K562 (cell line): ENCODE results near the gene DHDH. TPM values are rescaled to one million over a fixed set of nuclear protein-coding genes. Genes with fewer than 3 reads are reported as not detected.

Source experiments
- CSDE1 ChIP-seq, 2 experiments: fragments of 450-650 bp; IDR thresholded peaks; 2 replicates each; pipeline ENCODE4 v1.6.1; 2016; ENCODE audit warnings: mild to moderate bottlenecking in 1 of 2
- DDX20 ChIP-seq: fragments of 450-650 bp; IDR thresholded peaks from 2 replicates; pipeline ENCODE4 v1.6.1; 2016; ENCODE audit warnings: missing genetic modification characterization, low read depth, mild to moderate bottlenecking, missing compliant biosample characterization, moderate library complexity
- DMBX1 ChIP-seq: fragments of 250-450 bp; sonication (Bioruptor Pico); IDR thresholded peaks from 2 replicates; pipeline ENCODE4 v1.8.0; 2022; ENCODE audit warnings: inconsistent platforms, mild to moderate bottlenecking, moderate library complexity, borderline replicate concordance
- EP300 ChIP-seq: IDR thresholded peaks from 2 replicates; pipeline ENCODE4 v1.6.1; 2012; ENCODE audit warnings: low read length, improper control_type of control experiment
- FOSL1 ChIP-seq: fragments of 200-800 bp; sonication (Bioruptor generic); conservative IDR thresholded peaks from 2 replicates; pipeline ENCODE4 v1.6.1; 2016; ENCODE audit warnings: missing genetic modification characterization, missing compliant biosample characterization
- GABPA ChIP-seq: fragments of 200-800 bp; sonication (Bioruptor generic); conservative IDR thresholded peaks from 2 replicates; pipeline ENCODE4 v1.6.1; 2016; ENCODE audit warnings: low read depth, missing genetic modification characterization, missing compliant biosample characterization
- JUNB ChIP-seq: fragments of 450-650 bp; formaldehyde crosslinking; conservative IDR thresholded peaks from 2 replicates; pipeline ENCODE4 v1.4.0; 2020; ENCODE audit warnings: mild to moderate bottlenecking
- KDM2B ChIP-seq: fragments of 250-450 bp; sonication (Bioruptor Pico); IDR thresholded peaks from 2 replicates; pipeline ENCODE4 v1.8.0; 2021; ENCODE audit warnings: mild to moderate bottlenecking, moderate library complexity
- LEF1 ChIP-seq: fragments of 450-650 bp; IDR thresholded peaks from 2 replicates; pipeline ENCODE4 v1.6.1; 2016; ENCODE audit warnings: mild to moderate bottlenecking
- NFXL1 ChIP-seq: fragments of 450-650 bp; formaldehyde crosslinking; IDR thresholded peaks from 2 replicates; pipeline ENCODE4 v1.4.0; 2021; ENCODE audit warnings: mild to moderate bottlenecking
- PHF21A ChIP-seq: fragments of 450-650 bp; IDR thresholded peaks from 2 replicates; pipeline ENCODE4 v1.6.1; 2017; ENCODE audit warnings: low read depth, borderline replicate concordance
- PHF8 ChIP-seq: fragments of 200-600 bp; sonication (generic); IDR thresholded peaks from 2 replicates; pipeline ENCODE4 v1.6.1; 2012; ENCODE audit warnings: mixed run types, mild to moderate bottlenecking, inconsistent platforms, low read length, moderate library complexity, borderline replicate concordance
- RAD51 ChIP-seq: fragments of 450-650 bp; IDR thresholded peaks from 2 replicates; pipeline ENCODE4 v1.7.1; 2016; ENCODE audit warnings: low read depth, mild to moderate bottlenecking, borderline replicate concordance
- STAT5A ChIP-seq: IDR thresholded peaks from 2 replicates; pipeline ENCODE4 v1.6.1; 2012; ENCODE audit warnings: low read length, inconsistent platforms, borderline replicate concordance
- TRIM28 ChIP-seq: fragments of 450-650 bp; IDR thresholded peaks from 2 replicates; pipeline ENCODE4 v1.6.1; 2017
- ZC3H8 ChIP-seq: fragments of 450-650 bp; IDR thresholded peaks from 2 replicates; pipeline ENCODE4 v1.6.1; 2017
- ZNF699 ChIP-seq: fragments of 250-450 bp; sonication (Bioruptor Pico); IDR thresholded peaks from 2 replicates; pipeline ENCODE4 v1.8.0; 2021; ENCODE audit warnings: mild to moderate bottlenecking, moderate library complexity; ENCODE audit not compliant: insufficient replicate concordance
- polyA plus RNA-seq, 8 experiments: library from polyadenylated mRNA; depleted of rRNA in 4 of 8; stranded (reverse) in 5 of 8; unstranded in 3 of 8; fragments of >200 nt; fragmentation: Nextera tagmentation in 2 of 8; fragmentation: Illumina TruSeq in 1 of 8; extraction: Ambion mirVana in 2 of 8; extraction: Trizol in 1 of 8; gene quantifications; 2 replicates each; pipeline versions ENCODE4 v1.2.1 to v1.2.3, GENCODE V29; 2011 to 2014; ENCODE audit warnings: inconsistent platforms in 1 of 8, missing spikeins in 1 of 8
- total RNA-seq, 7 experiments: library from RNA; depleted of rRNA in 6 of 7; stranded (reverse); fragments of >200 nt in 6 of 7; fragmentation: Illumina TruSeq in 2 of 7; extraction: Trizol in 2 of 7; gene quantifications; 2 replicates each; pipeline versions ENCODE4 v1.2.1 to v1.2.3, GENCODE V29; 2011 to 2021; ENCODE audit warnings: low replicate concordance in 1 of 7
- TF ChIP-seq, protein P1 (sequence below): fragments of 200-400 bp; formaldehyde crosslinking; IDR thresholded peaks from 2 replicates; pipeline ENCODE4 v1.6.1; 2017; ENCODE audit warnings: mild to moderate bottlenecking, low read depth, low read length, moderate library complexity
- TF ChIP-seq, protein P2 (sequence below): fragments of 450-650 bp; formaldehyde crosslinking; IDR thresholded peaks from 2 replicates; pipeline ENCODE4 v1.4.0; 2022; ENCODE audit warnings: missing genetic modification characterization
- TF ChIP-seq, protein P3 (sequence below): fragments of 450-650 bp; conservative IDR thresholded peaks from 2 replicates; pipeline ENCODE4 v1.6.1; 2016; ENCODE audit warnings: missing genetic modification characterization, low read depth, mild to moderate bottlenecking, missing compliant biosample characterization, moderate library complexity
- TF ChIP-seq, protein P4 (sequence below): sonication (generic); formaldehyde crosslinking; IDR thresholded peaks from 2 replicates; pipeline ENCODE4 v1.8.0; 2023; ENCODE audit warnings: mild to moderate bottlenecking, missing genetic modification reagents

DHDH gene
- total and polyA plus RNA-seq, 9 of the 15 experiments (the other 6 are each of a cell fraction or from before 2014, with no cell fraction given): 0.37 to 1.9 (median 0.87) TPM

DNA sequence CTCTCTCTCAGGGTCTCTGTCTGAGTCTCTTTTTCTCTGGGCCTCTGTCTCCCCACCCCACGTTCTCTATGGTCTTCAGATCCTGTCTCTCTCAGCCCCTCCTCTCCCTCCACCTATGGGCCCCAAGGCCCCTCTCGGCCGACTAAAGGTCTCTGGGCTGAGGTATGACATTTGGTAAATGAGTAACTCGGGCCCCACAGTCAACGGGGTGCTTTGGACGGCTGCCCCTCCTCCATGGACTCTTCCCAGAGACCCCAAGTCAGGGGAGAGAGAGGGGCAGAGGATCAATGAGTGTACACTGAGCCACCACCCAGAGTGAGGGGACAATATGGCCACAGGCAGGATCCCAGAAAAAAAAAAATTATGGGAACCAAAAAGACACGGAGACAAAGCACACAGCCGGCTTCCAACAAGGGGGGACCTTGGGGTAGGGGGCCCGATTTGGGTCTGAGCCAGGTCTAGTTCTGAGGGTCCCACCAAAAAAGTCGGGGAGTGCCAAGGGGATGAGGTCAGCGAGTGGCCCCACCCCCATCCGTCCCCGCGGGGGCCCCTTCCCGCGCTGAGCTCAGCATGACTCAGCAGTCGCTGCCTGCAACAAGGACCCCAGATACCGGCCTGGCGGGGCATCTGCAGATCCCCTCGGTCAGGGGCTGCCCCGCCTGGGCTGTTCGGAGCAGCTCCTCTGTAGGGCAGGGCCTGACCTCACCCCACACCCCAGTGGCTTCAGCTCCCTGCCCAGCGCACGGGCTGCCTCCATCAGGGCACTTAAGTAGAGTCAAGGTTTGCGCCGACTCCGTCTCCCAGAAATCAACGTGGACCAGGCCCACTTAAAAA, 30.1 kb downstream of the DHDH start (continued):
- TF ChIP-seq PHF8: peak; percentile 44; the same call in 1 of the 2 replicates
- no peak for TF ChIP-seq ZNF699
- TF ChIP-seq EP300: peak; percentile 85
- TF ChIP-seq PHF21A: peak; percentile 10; the same call in 1 of the 2 replicates
- peak; percentile 71 for TF ChIP-seq LEF1
- no peak for TF ChIP-seq ZC3H8
- TF ChIP-seq STAT5A: no peak
- peak; percentile 56; the same call in 1 of the 2 replicates for TF ChIP-seq TRIM28
- no peak; the same call in 1 of the 2 replicates for TF ChIP-seq RAD51
- TF ChIP-seq DDX20 (tag): peak; percentile 77; the same call in 1 of the 2 replicates
- peak; percentile 63 for TF ChIP-seq JUNB (CRISPR knock-in tag)
- TF ChIP-seq, protein P1, sequence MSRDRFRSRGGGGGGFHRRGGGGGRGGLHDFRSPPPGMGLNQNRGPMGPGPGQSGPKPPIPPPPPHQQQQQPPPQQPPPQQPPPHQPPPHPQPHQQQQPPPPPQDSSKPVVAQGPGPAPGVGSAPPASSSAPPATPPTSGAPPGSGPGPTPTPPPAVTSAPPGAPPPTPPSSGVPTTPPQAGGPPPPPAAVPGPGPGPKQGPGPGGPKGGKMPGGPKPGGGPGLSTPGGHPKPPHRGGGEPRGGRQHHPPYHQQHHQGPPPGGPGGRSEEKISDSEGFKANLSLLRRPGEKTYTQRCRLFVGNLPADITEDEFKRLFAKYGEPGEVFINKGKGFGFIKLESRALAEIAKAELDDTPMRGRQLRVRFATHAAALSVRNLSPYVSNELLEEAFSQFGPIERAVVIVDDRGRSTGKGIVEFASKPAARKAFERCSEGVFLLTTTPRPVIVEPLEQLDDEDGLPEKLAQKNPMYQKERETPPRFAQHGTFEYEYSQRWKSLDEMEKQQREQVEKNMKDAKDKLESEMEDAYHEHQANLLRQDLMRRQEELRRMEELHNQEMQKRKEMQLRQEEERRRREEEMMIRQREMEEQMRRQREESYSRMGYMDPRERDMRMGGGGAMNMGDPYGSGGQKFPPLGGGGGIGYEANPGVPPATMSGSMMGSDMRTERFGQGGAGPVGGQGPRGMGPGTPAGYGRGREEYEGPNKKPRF: no peak
- peak; percentile 23 for TF ChIP-seq GABPA (tag)
- TF ChIP-seq, protein P2, sequence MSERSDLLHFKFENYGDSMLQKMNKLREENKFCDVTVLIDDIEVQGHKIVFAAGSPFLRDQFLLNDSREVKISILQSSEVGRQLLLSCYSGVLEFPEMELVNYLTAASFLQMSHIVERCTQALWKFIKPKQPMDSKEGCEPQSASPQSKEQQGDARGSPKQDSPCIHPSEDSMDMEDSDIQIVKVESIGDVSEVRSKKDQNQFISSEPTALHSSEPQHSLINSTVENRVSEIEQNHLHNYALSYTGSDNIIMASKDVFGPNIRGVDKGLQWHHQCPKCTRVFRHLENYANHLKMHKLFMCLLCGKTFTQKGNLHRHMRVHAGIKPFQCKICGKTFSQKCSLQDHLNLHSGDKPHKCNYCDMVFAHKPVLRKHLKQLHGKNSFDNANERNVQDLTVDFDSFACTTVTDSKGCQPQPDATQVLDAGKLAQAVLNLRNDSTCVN (CRISPR knock-in tag): no peak
- TF ChIP-seq FOSL1 (tag): peak; percentile 97
- TF ChIP-seq DMBX1 (CRISPR knock-in tag): peak; percentile 89
- TF ChIP-seq KDM2B: peak; percentile 63; the same call in 1 of the 2 replicates
- no peak for TF ChIP-seq NFXL1 (CRISPR knock-in tag)
- TF ChIP-seq, protein P3, sequence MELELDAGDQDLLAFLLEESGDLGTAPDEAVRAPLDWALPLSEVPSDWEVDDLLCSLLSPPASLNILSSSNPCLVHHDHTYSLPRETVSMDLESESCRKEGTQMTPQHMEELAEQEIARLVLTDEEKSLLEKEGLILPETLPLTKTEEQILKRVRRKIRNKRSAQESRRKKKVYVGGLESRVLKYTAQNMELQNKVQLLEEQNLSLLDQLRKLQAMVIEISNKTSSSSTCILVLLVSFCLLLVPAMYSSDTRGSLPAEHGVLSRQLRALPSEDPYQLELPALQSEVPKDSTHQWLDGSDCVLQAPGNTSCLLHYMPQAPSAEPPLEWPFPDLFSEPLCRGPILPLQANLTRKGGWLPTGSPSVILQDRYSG (tag): peak; percentile 91
- TF ChIP-seq CSDE1 (IDR thresholded peaks at IDR 0.05): no peak
- TF ChIP-seq, protein P4, sequence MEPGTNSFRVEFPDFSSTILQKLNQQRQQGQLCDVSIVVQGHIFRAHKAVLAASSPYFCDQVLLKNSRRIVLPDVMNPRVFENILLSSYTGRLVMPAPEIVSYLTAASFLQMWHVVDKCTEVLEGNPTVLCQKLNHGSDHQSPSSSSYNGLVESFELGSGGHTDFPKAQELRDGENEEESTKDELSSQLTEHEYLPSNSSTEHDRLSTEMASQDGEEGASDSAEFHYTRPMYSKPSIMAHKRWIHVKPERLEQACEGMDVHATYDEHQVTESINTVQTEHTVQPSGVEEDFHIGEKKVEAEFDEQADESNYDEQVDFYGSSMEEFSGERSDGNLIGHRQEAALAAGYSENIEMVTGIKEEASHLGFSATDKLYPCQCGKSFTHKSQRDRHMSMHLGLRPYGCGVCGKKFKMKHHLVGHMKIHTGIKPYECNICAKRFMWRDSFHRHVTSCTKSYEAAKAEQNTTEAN (CRISPR knock-in tag): no peak
